Measurements from ENCODE around the gene PTPRM. TPM values are rescaled to one million over a fixed set of nuclear protein-coding genes. Genes with fewer than 3 reads are reported as not detected.

The PTPRM gene
- polyA plus RNA-seq, 4 donors: 82.9 to 104 (median 97.8) TPM

- no peak for DNase-seq (ENCODE audit: low read depth in 4 of 4, low spot score in 3 of 4)
These were observed 498.2 kb downstream of the PTPRM start for GRCh38 chr18:8065284-8065683.

- no peak for DNase-seq (ENCODE audit: low read depth in 4 of 4, low spot score in 3 of 4)
These were observed 498.7 kb downstream of the PTPRM start for GRCh38 chr18:8065773-8066172.

- no peak for DNase-seq (ENCODE audit: low read depth in 4 of 4, low spot score in 3 of 4)
These were observed 502.6 kb downstream of the PTPRM start for GRCh38 chr18:8069708-8070107.

GRCh38 chr18:8073167-8073566, 506.1 kb downstream of the PTPRM start:
- no peak for DNase-seq (ENCODE audit: low read depth in 4 of 4, low spot score in 3 of 4)

GRCh38 chr18:8080092-8080491, 513.0 kb downstream of the PTPRM start:
- no peak for DNase-seq (ENCODE audit: low read depth in 4 of 4, low spot score in 3 of 4)

DNA sequence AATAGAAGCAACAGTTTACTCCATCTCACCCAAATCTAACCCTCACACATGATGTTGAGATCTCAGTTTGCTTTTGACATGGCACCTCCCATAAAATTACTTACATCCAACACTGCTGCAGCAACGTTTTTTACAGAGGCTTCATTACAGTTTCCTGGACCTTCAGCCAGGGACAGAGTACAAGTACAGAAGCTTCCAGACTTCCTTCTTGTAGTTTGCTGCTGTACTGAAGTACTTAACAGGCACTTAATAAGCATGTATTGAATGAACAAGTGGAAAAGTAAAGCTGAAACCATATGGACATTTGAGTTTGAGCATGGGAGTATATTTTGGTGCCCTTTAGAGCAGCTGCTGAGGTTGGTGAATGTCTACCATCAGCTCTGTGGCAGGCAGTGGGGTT, 514.2 kb downstream of the PTPRM start:
- no peak for DNase-seq (ENCODE audit: low read depth in 4 of 4, low spot score in 3 of 4)

DNA sequence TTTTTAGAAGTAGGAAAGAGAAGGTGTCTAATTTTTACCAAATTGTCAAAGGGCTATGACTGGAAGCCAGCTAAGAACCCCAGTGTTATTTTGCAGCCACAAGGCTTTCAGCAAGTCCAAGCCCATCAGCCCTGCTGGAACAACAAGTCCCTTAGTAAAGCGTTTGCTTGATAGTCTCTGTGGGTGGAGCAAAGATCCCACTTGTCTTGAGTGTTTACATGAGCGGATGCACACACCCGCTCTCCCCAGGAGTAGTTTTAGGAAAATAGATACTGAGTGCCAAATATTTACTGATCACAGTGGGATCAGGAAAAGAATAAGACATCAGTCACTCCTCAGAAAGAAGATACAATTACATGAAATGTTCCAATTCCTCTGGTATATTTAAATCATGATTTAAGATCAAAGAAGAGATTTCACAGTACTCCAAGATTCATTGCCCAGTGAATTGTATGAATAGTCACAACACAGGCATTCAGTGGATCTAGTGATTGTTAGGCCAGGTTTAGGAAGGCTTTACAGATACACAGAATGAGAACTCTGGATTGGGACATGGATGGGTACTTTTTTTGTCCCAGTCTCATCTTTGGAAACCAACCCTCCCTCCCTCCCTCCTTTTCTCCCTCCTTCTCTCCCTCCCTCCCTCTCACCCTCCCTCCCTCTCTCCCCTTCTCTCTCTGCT, 514.9 kb downstream of the PTPRM start:
- DNase-seq (ENCODE audit: low read depth in 4 of 4, low spot score in 3 of 4): no peak

DNA sequence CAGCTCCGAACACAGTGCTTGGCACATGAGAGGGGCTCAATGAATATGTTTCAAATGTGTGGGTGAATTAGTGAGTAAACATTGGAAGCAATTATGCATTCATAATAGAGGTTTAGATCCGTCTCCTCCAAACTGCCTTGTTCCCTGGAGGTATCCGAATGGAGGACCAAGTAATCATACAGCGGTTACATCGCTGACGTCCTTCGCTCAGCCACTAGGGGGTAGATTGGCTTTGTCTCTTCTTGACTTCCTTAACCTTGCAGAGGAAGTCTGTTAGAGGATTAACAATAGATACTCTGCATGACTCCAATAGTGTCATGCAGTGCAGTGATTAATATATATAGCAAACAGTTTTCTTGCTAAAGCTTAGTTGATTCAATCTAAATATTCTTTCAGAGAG, 517.0 kb downstream of the PTPRM start:
- DNase-seq (ENCODE audit: low read depth in 4 of 4, low spot score in 3 of 4): peak; percentile 3 to 22 (median 15)

- DNase-seq (ENCODE audit: low read depth in 4 of 4, low spot score in 3 of 4): no peak
These were observed 521.5 kb downstream of the PTPRM start for GRCh38 chr18:8088626-8089025.

GRCh38 chr18:8091035-8091434, 523.9 kb downstream of the PTPRM start:
- no peak for DNase-seq (ENCODE audit: low read depth in 4 of 4, low spot score in 3 of 4)

DNA sequence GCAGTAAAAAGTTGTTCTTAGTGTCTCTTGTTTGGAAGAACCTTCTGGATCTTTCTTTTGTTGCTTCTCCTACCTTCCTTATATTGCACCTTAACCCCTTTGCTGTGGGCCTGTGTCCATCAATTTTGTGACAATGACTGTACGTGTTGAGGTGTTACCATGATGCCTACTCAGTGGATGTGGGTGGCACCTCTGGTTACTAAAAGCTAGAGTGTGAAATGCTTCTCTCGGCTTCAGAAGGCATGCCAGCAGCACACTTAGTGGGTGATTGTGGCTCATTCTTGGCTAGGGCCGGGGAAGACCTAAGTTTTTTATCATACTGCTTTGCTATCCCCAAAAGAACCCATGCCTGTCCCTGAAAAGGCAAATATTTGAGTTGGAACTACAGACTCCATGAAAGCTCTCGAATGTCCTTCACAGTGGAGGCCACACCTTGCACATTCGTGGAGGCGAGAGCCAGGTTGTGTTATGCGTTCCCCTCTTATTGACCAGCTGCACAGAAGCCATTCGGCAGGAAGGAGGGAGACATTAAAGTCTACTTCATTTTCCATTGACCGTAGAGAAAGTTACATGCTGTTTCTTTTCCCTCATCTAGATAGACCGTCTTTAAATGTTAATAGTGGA, 528.9 kb downstream of the PTPRM start:
- no peak for DNase-seq (ENCODE audit: low read depth in 4 of 4, low spot score in 3 of 4)

- no peak for DNase-seq (ENCODE audit: low read depth in 4 of 4, low spot score in 3 of 4)
These were observed 530.3 kb downstream of the PTPRM start for GRCh38 chr18:8097399-8097798.

- DNase-seq (ENCODE audit: low read depth in 4 of 4, low spot score in 3 of 4): no peak
These were observed 530.8 kb downstream of the PTPRM start for GRCh38 chr18:8097927-8098326.

DNA sequence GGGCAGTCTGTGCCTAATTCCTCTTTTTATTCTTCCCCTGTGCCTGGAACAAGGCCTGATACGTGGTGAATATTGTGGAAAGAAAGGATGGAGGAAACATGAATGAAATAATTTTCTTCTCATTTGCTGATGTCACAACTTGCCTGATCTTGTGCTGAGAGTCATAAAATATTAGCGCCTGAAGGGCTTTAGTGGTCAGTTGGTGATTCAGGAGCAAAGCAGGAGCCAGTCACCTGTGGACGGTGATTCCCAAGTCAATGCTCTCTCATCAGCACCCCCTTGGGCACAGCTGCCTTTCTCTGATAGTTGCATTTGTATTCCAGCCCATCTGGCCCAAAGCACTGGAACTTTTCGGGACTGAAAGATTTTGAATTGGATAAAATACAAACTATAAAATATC, 539.5 kb downstream of the PTPRM start:
- DNase-seq (ENCODE audit: low read depth in 4 of 4, low spot score in 3 of 4): no peak

DNA sequence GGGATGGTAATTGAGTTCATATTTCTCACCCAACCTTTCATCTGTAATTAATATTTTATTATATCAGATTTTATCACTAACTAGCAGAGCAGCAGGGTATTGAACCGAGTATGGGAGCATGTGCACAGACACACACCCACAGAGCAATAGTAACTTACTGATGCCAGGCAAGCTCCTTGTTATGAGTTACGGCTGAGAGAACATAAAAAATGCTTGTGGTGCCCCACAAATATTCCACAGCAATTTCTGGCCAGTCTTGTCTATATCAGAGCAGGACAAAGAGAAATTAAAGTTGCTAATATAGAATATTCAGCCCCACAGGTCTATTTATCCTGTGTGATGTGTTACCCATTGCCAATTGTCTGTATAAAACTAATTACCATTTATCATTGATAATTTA, 540.3 kb downstream of the PTPRM start:
- no peak for DNase-seq (ENCODE audit: low read depth in 4 of 4, low spot score in 3 of 4)

DNA sequence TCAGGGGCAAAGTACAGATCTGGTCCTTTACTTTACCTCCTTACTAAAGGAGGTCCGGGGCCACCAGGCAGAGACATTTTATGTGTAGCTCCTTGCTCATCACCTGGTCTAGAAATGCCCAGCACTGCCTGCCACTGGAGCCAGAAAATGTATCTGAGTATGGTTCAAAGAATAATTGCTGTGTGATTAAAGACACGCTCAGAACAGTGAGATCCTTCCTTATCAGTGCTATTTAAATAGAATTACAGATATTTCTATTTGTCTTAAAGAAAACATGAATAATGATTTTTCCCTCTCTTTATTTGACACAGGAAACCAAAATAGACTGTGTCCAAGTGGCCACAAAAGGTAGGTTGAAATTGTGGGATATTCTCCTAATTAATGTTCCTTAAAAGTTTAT, 547.4 kb downstream of the PTPRM start:
- no peak for DNase-seq (ENCODE audit: low read depth in 4 of 4, low spot score in 3 of 4)

GRCh38 chr18:8116341-8117005, 549.4 kb downstream of the PTPRM start:
- no peak for DNase-seq (ENCODE audit: low read depth in 4 of 4, low spot score in 3 of 4)

GRCh38 chr18:8117006-8117371, 549.9 kb downstream of the PTPRM start:
- no peak for DNase-seq (ENCODE audit: low read depth in 4 of 4, low spot score in 3 of 4)

DNA sequence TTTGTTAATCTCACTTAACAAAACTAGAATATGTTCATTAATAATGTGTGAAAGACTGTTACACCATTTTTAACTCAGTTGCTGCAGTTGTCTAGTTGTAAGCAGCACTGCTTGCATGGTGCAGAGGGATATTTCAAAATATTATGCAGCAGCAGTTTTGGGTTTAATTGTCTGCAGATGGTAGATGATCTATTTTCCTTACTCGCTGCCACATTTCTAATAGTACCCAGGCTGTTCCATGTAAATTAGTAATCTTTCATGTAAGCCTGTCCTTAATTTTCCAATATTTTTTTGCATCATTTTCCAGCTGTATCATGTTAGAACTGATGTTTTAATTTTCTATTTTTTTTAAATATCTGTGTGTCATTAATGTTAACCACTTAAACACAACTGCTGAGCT, 554.0 kb downstream of the PTPRM start:
- no peak for DNase-seq (ENCODE audit: low read depth in 4 of 4, low spot score in 3 of 4)

- DNase-seq (ENCODE audit: low read depth in 4 of 4, low spot score in 3 of 4): no peak
These were observed 554.9 kb downstream of the PTPRM start for GRCh38 chr18:8121942-8122480.

GRCh38 chr18:8124232-8125146, 557.4 kb downstream of the PTPRM start:
- DNase-seq (ENCODE audit: low read depth in 4 of 4, low spot score in 3 of 4): no peak
